ENCODE results near the gene TTLL12.

DNA sequence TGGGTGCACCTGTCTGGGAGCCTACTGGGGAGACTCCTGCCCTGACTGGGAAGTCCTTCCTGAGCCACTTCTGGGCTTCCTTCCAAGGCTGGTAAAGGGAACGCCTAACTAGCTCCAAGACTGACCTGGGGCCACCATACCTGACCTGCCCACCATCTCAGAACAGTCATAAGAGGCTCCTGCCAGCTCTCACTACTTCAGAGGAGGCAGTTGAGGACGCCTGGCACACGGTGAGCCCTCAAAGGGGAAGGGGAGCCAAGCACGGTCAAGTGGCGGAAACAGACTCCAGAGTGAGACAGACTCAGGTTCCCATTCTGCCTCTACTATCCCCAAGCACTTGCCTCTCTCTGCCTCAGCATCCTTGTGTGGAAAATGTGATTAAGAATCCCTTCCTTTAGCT, 51.4 kb downstream of the TTLL12 start:
- TF ChIP-seq, protein P1, sequence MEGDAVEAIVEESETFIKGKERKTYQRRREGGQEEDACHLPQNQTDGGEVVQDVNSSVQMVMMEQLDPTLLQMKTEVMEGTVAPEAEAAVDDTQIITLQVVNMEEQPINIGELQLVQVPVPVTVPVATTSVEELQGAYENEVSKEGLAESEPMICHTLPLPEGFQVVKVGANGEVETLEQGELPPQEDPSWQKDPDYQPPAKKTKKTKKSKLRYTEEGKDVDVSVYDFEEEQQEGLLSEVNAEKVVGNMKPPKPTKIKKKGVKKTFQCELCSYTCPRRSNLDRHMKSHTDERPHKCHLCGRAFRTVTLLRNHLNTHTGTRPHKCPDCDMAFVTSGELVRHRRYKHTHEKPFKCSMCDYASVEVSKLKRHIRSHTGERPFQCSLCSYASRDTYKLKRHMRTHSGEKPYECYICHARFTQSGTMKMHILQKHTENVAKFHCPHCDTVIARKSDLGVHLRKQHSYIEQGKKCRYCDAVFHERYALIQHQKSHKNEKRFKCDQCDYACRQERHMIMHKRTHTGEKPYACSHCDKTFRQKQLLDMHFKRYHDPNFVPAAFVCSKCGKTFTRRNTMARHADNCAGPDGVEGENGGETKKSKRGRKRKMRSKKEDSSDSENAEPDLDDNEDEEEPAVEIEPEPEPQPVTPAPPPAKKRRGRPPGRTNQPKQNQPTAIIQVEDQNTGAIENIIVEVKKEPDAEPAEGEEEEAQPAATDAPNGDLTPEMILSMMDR (IDR thresholded peaks at IDR 0.05), result no peak
- no peak for TF ChIP-seq POLR2A (IDR thresholded peaks at IDR 0.05)

Data from tibial nerve (tissue), 3 donors.